DND-41 (cell line): ENCODE data around the gene CCDC51.

Experiments used
- ATAC-seq: fragments of 200-7000 bp; cut with Tn5 transposase; 3 replicates; pipeline ENCODE4 v1.9.1; 2021; ENCODE audit warnings: low read depth; ENCODE audit not compliant: insufficient read depth
- DNase-seq: peaks from one replicate; pipeline ENCODE4 v3.0.0-alpha.2; 2020
- H2AFZ ChIP-seq: 2 replicates; pipeline ENCODE4 v1.6.0; 2012; ENCODE audit warnings: low read depth, low read length
- H3K27ac ChIP-seq: 2 replicates; pipeline ENCODE4 v1.5.1; 2012; ENCODE audit warnings: low read length, inconsistent platforms
- H3K27me3 ChIP-seq: fragments of 200-600 bp; sonication (generic); 2 replicates; pipeline ENCODE4 v1.6.0; 2012; ENCODE audit warnings: low read length, mild to moderate bottlenecking, inconsistent platforms; ENCODE audit not compliant: insufficient read depth, poor library complexity
- H3K36me3 ChIP-seq: 2 replicates; pipeline ENCODE4 v1.5.1; 2012; ENCODE audit warnings: low read length, inconsistent platforms; ENCODE audit not compliant: insufficient read depth
- H3K4me1 ChIP-seq: 2 replicates; pipeline ENCODE4 v1.5.1; 2012; ENCODE audit warnings: mild to moderate bottlenecking, low read length; ENCODE audit not compliant: insufficient read depth
- H3K4me2 ChIP-seq: 2 replicates; pipeline ENCODE4 v1.6.0; 2012; ENCODE audit warnings: mild to moderate bottlenecking, moderate library complexity, low read length, inconsistent platforms; ENCODE audit not compliant: insufficient read depth
- H3K4me3 ChIP-seq, 2 experiments: fragments of 200-600 bp in 1 of 2; shearing (Covaris generic) in 1 of 2; 2 replicates each; pipeline ENCODE4 v1.5.1; 2012 to 2016; ENCODE audit warnings: inconsistent platforms in 2 of 2, low read length in 2 of 2, mild to moderate bottlenecking in 2 of 2, low read depth in 1 of 2, moderate library complexity in 1 of 2
- H3K79me2 ChIP-seq: 2 replicates; pipeline ENCODE4 v1.6.0; 2012; ENCODE audit warnings: low read length, inconsistent platforms; ENCODE audit not compliant: insufficient read depth
- H3K9ac ChIP-seq: 2 replicates; pipeline ENCODE4 v1.6.0; 2012; ENCODE audit warnings: low read depth, mild to moderate bottlenecking, inconsistent platforms, low read length, moderate library complexity
- H3K9me3 ChIP-seq: 2 replicates; pipeline ENCODE4 v1.5.1; 2012; ENCODE audit warnings: low read length, moderate library complexity, mild to moderate bottlenecking, inconsistent platforms; ENCODE audit not compliant: insufficient read depth, severe bottlenecking
- H4K20me1 ChIP-seq: 2 replicates; pipeline ENCODE4 v1.6.0; 2012; ENCODE audit warnings: low read length; ENCODE audit not compliant: insufficient read depth
- EZH2 ChIP-seq: IDR thresholded peaks from 3 replicates; pipeline ENCODE4 v1.6.1; 2012; ENCODE audit warnings: borderline replicate concordance, low read depth, mild to moderate bottlenecking, moderate library complexity, low read length, inconsistent platforms; ENCODE audit not compliant: severe bottlenecking
- TF ChIP-seq, protein P1 (sequence below): IDR thresholded peaks from 2 replicates; pipeline ENCODE4 v1.5.1; 2012; ENCODE audit warnings: borderline replicate concordance, low read length, moderate library complexity, mild to moderate bottlenecking; ENCODE audit not compliant: poor library complexity, severe bottlenecking; ENCODE audit errors: extremely low read depth

Gene CCDC51

GRCh38 chr3:48478626-48479555 lies 39.0 kb upstream of the CCDC51 start:
- ATAC-seq: peak; percentile 90
- Histone ChIP-seq H3K4me2 (peak overlapping the region; percentile 55), H3K27me3 (no peaks in the 10 kb centered on the region), H3K9ac (0 out of 2 replicates have a peak overlapping the region, but pooled peaks have one; percentile 4), H3K4me1 (peaks cover 27% of the 10 kb centered on the region), H3K4me3 (peak overlapping the region in 1 of 2 experiments; percentile 29; a peak in 2 of 4 replicates), H2AFZ (no peak overlapping the region), H3K27ac (peak overlapping the region; percentile 68), H3K36me3 (no peaks in the 10 kb centered on the region), H3K79me2 (no peaks in the 10 kb centered on the region), H3K9me3 (no peaks in the 10 kb centered on the region), H4K20me1 (peaks cover 18% of the 10 kb centered on the region)
- no peak for TF ChIP-seq EZH2
- TF ChIP-seq, protein P1, sequence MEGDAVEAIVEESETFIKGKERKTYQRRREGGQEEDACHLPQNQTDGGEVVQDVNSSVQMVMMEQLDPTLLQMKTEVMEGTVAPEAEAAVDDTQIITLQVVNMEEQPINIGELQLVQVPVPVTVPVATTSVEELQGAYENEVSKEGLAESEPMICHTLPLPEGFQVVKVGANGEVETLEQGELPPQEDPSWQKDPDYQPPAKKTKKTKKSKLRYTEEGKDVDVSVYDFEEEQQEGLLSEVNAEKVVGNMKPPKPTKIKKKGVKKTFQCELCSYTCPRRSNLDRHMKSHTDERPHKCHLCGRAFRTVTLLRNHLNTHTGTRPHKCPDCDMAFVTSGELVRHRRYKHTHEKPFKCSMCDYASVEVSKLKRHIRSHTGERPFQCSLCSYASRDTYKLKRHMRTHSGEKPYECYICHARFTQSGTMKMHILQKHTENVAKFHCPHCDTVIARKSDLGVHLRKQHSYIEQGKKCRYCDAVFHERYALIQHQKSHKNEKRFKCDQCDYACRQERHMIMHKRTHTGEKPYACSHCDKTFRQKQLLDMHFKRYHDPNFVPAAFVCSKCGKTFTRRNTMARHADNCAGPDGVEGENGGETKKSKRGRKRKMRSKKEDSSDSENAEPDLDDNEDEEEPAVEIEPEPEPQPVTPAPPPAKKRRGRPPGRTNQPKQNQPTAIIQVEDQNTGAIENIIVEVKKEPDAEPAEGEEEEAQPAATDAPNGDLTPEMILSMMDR: peak; percentile 8
- peak; percentile 82 for DNase-seq

GRCh38 chr3:48477959-48478520 lies 38.1 kb upstream of the CCDC51 start:
- Histone ChIP-seq H3K9ac (no peak overlapping the region), H3K27me3 (no peaks in the 10 kb centered on the region), H3K4me2 (peak overlapping the region; percentile 55; the same call in 1 of the 2 replicates), H3K36me3 (no peaks in the 10 kb centered on the region), H2AFZ (no peak overlapping the region), H3K4me3 (no peak overlapping the region), H4K20me1 (peaks cover 18% of the 10 kb centered on the region), H3K4me1 (peaks cover 34% of the 10 kb centered on the region), H3K27ac (no peak overlapping the region), H3K9me3 (no peaks in the 10 kb centered on the region), H3K79me2 (no peaks in the 10 kb centered on the region)
- DNase-seq (no peak), ATAC-seq (no peak)
- TF ChIP-seq EZH2: no peak
- TF ChIP-seq, protein P1: no peak

GRCh38 chr3:48476426-48477053 lies 36.6 kb upstream of the CCDC51 start:
- Histone ChIP-seq H3K9ac (no peak overlapping the region), H3K9me3 (no peaks in the 10 kb centered on the region), H2AFZ (no peak overlapping the region), H3K4me3 (no peak overlapping the region), H3K27ac (no peak overlapping the region), H3K36me3 (no peaks in the 10 kb centered on the region; the same call in 1 of the 2 replicates), H4K20me1 (peaks cover 18% of the 10 kb centered on the region), H3K4me2 (no peak overlapping the region), H3K4me1 (peaks cover 41% of the 10 kb centered on the region), H3K79me2 (peaks cover 13% of the 10 kb centered on the region), H3K27me3 (no peaks in the 10 kb centered on the region)
- ATAC-seq: no peak
- DNase-seq: no peak
- TF ChIP-seq, protein P1: no peak
- TF ChIP-seq EZH2: no peak
